Measurements from ENCODE around the gene LRP10. TPM values are rescaled to one million over a fixed set of nuclear protein-coding genes. Genes with fewer than 3 reads are reported as not detected.

The LRP10 gene
- total and polyA plus RNA-seq, 2 of the 8 experiments (the other 6 are each of a cell fraction or from before 2014, with no cell fraction given) = 12.4 to 15.6 TPM

DNA sequence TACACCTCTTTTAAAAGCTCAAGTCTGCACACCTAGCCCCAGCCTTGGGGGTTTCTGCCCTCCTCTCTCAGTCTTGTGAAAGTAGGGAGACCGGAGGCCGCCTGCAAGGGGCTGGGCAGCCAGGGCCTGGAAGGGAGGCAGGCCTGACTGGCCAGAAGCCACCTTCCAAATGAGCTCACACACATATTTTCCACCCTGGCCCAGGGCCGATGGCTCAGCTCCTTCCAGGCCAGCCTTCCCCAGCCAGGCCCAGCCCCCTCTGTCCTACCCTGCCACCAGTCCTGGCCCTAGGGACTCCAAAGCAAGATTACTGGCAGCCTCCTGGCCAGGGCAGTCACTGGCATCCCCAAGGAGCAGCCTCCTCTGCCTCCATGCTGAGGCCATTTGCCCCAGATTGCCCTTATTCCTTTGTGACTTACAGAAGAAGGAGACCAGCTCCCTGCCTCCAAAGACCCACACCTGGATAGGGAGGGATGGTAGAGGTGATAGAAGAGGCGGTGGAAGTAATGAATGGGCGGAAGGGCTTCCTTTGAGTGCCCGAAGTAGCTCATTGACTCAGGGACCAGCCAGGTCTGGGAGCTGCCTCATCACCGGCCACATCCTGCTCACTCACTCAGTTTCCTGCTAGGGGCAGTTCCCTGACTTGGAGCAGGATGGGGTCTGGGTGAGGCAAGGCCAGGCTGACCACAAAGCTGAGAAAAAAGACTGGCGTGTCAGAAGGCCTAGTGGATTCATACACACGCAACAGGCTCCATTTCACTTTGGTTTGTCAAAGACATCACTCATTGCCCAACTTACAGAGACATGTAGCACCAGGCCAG is 20.4 kb upstream of the LRP10 start (continued):
- TF ChIP-seq, protein P1, sequence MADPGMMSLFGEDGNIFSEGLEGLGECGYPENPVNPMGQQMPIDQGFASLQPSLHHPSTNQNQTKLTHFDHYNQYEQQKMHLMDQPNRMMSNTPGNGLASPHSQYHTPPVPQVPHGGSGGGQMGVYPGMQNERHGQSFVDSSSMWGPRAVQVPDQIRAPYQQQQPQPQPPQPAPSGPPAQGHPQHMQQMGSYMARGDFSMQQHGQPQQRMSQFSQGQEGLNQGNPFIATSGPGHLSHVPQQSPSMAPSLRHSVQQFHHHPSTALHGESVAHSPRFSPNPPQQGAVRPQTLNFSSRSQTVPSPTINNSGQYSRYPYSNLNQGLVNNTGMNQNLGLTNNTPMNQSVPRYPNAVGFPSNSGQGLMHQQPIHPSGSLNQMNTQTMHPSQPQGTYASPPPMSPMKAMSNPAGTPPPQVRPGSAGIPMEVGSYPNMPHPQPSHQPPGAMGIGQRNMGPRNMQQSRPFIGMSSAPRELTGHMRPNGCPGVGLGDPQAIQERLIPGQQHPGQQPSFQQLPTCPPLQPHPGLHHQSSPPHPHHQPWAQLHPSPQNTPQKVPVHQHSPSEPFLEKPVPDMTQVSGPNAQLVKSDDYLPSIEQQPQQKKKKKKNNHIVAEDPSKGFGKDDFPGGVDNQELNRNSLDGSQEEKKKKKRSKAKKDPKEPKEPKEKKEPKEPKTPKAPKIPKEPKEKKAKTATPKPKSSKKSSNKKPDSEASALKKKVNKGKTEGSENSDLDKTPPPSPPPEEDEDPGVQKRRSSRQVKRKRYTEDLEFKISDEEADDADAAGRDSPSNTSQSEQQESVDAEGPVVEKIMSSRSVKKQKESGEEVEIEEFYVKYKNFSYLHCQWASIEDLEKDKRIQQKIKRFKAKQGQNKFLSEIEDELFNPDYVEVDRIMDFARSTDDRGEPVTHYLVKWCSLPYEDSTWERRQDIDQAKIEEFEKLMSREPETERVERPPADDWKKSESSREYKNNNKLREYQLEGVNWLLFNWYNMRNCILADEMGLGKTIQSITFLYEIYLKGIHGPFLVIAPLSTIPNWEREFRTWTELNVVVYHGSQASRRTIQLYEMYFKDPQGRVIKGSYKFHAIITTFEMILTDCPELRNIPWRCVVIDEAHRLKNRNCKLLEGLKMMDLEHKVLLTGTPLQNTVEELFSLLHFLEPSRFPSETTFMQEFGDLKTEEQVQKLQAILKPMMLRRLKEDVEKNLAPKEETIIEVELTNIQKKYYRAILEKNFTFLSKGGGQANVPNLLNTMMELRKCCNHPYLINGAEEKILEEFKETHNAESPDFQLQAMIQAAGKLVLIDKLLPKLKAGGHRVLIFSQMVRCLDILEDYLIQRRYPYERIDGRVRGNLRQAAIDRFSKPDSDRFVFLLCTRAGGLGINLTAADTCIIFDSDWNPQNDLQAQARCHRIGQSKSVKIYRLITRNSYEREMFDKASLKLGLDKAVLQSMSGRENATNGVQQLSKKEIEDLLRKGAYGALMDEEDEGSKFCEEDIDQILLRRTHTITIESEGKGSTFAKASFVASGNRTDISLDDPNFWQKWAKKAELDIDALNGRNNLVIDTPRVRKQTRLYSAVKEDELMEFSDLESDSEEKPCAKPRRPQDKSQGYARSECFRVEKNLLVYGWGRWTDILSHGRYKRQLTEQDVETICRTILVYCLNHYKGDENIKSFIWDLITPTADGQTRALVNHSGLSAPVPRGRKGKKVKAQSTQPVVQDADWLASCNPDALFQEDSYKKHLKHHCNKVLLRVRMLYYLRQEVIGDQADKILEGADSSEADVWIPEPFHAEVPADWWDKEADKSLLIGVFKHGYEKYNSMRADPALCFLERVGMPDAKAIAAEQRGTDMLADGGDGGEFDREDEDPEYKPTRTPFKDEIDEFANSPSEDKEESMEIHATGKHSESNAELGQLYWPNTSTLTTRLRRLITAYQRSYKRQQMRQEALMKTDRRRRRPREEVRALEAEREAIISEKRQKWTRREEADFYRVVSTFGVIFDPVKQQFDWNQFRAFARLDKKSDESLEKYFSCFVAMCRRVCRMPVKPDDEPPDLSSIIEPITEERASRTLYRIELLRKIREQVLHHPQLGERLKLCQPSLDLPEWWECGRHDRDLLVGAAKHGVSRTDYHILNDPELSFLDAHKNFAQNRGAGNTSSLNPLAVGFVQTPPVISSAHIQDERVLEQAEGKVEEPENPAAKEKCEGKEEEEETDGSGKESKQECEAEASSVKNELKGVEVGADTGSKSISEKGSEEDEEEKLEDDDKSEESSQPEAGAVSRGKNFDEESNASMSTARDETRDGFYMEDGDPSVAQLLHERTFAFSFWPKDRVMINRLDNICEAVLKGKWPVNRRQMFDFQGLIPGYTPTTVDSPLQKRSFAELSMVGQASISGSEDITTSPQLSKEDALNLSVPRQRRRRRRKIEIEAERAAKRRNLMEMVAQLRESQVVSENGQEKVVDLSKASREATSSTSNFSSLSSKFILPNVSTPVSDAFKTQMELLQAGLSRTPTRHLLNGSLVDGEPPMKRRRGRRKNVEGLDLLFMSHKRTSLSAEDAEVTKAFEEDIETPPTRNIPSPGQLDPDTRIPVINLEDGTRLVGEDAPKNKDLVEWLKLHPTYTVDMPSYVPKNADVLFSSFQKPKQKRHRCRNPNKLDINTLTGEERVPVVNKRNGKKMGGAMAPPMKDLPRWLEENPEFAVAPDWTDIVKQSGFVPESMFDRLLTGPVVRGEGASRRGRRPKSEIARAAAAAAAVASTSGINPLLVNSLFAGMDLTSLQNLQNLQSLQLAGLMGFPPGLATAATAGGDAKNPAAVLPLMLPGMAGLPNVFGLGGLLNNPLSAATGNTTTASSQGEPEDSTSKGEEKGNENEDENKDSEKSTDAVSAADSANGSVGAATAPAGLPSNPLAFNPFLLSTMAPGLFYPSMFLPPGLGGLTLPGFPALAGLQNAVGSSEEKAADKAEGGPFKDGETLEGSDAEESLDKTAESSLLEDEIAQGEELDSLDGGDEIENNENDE (IDR thresholded peaks at IDR 0.05; ENCODE audit: insufficient replicate concordance, low read length) = no peak
- TF ChIP-seq SP1 (IDR thresholded peaks at IDR 0.05; ENCODE audit: low read depth, low read length) = no peak
- TF ChIP-seq TBP (IDR thresholded peaks at IDR 0.05; ENCODE audit: low read depth, low read length) = no peak
- no peak for TF ChIP-seq CBX8 (IDR thresholded peaks at IDR 0.05; ENCODE audit: borderline replicate concordance, low read depth, low read length)
- no peak for TF ChIP-seq NRF1 (IDR thresholded peaks at IDR 0.05; ENCODE audit: low read depth, low read length)
- no peak for TF ChIP-seq EGR1 (IDR thresholded peaks at IDR 0.05; ENCODE audit: borderline replicate concordance, low read depth, low read length)
- no peak for TF ChIP-seq CEBPB (IDR thresholded peaks at IDR 0.05; ENCODE audit: low read depth, low read length)
